ENCODE data around the gene MPV17L2.

DNA sequence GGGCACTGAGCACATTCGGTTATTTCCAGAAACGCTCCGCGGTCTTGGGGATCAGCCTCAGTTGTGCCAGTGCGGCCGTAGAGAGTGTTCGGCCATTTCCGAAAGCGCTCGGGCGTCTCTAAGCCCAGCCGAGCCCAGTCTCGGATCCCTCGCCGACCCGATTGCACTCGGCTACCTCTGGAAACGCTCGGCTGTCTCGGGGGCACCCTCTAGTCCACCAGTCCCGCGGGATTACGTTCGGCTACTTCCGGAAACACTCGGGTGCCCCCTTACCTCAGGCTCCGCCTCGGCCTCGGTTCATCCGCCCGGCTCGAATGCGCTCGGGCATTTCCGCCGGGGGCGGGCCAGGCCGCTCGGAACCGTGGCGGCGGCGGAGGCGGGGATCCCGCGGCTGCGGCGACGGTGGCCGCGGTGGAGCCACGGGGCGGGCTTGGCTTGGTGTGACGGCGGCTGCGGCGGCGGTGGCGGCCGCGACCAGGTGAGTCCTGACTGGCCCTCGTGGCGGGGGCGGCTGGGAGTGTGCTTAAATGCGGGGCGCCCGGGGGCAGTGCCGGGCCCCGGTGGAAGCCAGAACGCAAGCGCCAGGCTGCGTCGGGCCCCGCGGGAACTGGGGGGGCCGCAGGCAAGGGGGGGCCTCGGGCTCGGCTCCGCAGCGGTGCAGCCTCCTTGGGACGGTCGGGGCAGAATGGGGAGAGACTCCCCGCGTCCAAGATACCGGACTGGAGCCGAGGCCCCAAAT is 40.0 kb upstream of the MPV17L2 start, which contains the start of gene PIK3R2:
- TF ChIP-seq ZC3H10 (CRISPR knock-in tag; IDR thresholded peaks at IDR 0.05) (no peak), ZNF565 (CRISPR knock-in tag; conservative IDR thresholded peaks at IDR 0.05; ENCODE audit: low read depth) (no peak), TCF4 (CRISPR knock-in tag; IDR thresholded peaks at IDR 0.05; ENCODE audit: borderline replicate concordance) (no peak)
